ENCODE data around the gene UNG. TPM values are rescaled to one million over a fixed set of nuclear protein-coding genes. Genes with fewer than 3 reads are reported as not detected.

Gene UNG
- total RNA-seq, 1 experiment from 2014 or later, result 99.0 TPM

DNA sequence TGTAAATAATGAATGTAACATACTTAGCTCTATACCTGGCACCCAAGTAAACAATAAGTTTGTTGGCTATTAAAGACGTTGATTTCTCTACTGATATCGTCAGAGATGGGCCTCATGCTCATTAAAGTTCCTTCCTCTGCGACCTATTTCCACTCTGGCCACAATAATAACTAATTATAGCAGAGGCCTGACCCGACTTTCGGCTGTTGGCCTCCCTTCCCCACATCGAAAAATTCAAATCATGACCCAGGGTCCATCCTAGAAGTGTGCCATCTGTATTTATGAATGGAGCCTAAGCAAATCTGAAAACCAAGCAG lies 45.3 kb upstream of the UNG start:
- CTCF ChIA-PET, result no interaction called here
- no peaks in the 10 kb centered on the region for H3K27me3 ChIP-seq (ENCODE audit: insufficient read depth, low read length)
- POLR2A ChIA-PET, result no interaction called here
- no peaks in the 10 kb centered on the region for H3K36me3 ChIP-seq (ENCODE audit: control insufficient read depth in 1 of 2, insufficient read depth in 2 of 2, low read length in 2 of 2)
- H3K4me1 ChIP-seq (ENCODE audit: control insufficient read depth in 1 of 2, insufficient read depth in 2 of 2, low read length in 2 of 2), result peaks cover 6 to 13% of the 10 kb centered on the region in 2 experiments; a peak in 2 of 4 replicates
- H3K79me2 ChIP-seq (ENCODE audit: insufficient read depth, low read length), result no peaks in the 10 kb centered on the region
- intact Hi-C loops (cut with micrococcal nuclease), result no loop called here
- RAD21 ChIA-PET (ENCODE audit: low non-redundant PET in 1 of 2, low total read pairs in 2 of 2, uncharacterized antibody in 2 of 2, unreplicated experiment in 2 of 2), result no interaction called here
- no peak overlapping the region for H3K27ac ChIP-seq (ENCODE audit: low read depth, low read length)
- BruUV-seq (replicated peaks), result no TSS peak
- TF ChIP-seq SRF (IDR thresholded peaks at IDR 0.05; ENCODE audit: low read depth) (no peak), ZFX (IDR thresholded peaks at IDR 0.05) (no peak), JUND (IDR thresholded peaks at IDR 0.05) (no peak), CBX3 (IDR thresholded peaks at IDR 0.05; ENCODE audit: low read depth) (no peak), EGR1 (IDR thresholded peaks at IDR 0.05; ENCODE audit: low read depth) (no peak), ELF1 (IDR thresholded peaks at IDR 0.05; ENCODE audit: borderline replicate concordance, low read depth) (no peak), YY1 (IDR thresholded peaks at IDR 0.05; ENCODE audit: extremely low read depth, insufficient replicate concordance, low read depth, low read length) (no peak), CEBPB (IDR thresholded peaks at IDR 0.05; ENCODE audit: low read depth) (no peak), SIN3A (IDR thresholded peaks at IDR 0.05; ENCODE audit: low read depth) (no peak)
- TF ChIP-seq, protein P1, sequence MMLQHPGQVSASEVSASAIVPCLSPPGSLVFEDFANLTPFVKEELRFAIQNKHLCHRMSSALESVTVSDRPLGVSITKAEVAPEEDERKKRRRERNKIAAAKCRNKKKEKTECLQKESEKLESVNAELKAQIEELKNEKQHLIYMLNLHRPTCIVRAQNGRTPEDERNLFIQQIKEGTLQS (IDR thresholded peaks at IDR 0.05), result no peak
- TF ChIP-seq, protein P2, sequence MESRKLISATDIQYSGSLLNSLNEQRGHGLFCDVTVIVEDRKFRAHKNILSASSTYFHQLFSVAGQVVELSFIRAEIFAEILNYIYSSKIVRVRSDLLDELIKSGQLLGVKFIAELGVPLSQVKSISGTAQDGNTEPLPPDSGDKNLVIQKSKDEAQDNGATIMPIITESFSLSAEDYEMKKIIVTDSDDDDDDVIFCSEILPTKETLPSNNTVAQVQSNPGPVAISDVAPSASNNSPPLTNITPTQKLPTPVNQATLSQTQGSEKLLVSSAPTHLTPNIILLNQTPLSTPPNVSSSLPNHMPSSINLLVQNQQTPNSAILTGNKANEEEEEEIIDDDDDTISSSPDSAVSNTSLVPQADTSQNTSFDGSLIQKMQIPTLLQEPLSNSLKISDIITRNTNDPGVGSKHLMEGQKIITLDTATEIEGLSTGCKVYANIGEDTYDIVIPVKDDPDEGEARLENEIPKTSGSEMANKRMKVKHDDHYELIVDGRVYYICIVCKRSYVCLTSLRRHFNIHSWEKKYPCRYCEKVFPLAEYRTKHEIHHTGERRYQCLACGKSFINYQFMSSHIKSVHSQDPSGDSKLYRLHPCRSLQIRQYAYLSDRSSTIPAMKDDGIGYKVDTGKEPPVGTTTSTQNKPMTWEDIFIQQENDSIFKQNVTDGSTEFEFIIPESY (IDR thresholded peaks at IDR 0.05; ENCODE audit: extremely low read depth, insufficient replicate concordance, low read length), result no peak
- no peaks in the 10 kb centered on the region for H4K20me1 ChIP-seq (ENCODE audit: insufficient read depth)
- H2AFZ ChIP-seq (ENCODE audit: low read depth, low read length, poor library complexity, severe bottlenecking), result peak overlapping the region; percentile 67
- no peaks in the 10 kb centered on the region for H3K9me2 ChIP-seq (ENCODE audit: insufficient read depth)
- peak overlapping the region; percentile 98 for H3K4me2 ChIP-seq (ENCODE audit: low read length)
- ATAC-seq, result no peak
- H3K4me3 ChIP-seq (replicated peaks in 1 of 2; ENCODE audit: low read depth in 1 of 2, low read length in 2 of 2), result peak overlapping the region; percentile 79 to 91
- DNase-seq (ENCODE audit: low read depth, low spot score), result no peak
- H3K9ac ChIP-seq (ENCODE audit: low read length), result peak overlapping the region; percentile 63
- no peaks in the 10 kb centered on the region for H3K9me3 ChIP-seq (ENCODE audit: control insufficient read depth in 1 of 2, insufficient read depth in 1 of 2, low read depth in 1 of 2, low read length in 2 of 2)

Data from HCT116 (cell line).